Measurements from ENCODE around the gene LRP1B.

LRP1B gene

DNA sequence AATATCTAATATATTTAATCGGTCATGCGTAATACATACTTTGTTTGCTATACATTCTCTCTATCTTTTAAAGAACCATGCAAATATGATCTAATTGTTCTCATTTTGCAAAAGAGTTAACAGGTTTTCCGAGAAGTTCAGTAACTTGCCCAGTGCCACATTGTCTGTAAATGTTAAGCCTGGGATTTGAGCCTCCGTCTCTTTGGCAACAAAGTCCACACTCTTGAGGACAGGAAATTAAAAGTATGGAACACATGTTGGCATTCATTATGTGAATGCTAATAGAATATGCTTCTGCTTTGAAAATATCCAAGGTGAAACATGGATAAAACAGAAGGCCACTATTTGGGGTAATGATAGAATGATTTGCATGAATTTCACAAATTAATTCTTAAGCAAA, 85.2 kb downstream of the LRP1B start:
- H3K4me1 ChIP-seq (ENCODE audit: control insufficient read depth, low read length): no peaks in the 10 kb centered on the region
- H4K20me1 ChIP-seq (ENCODE audit: control insufficient read depth, insufficient read depth, low read depth, low read length): no peaks in the 10 kb centered on the region
- H3K4me2 ChIP-seq (ENCODE audit: low read length): no peak overlapping the region
- TF ChIP-seq EZH2phosphoT487 (IDR thresholded peaks at IDR 0.05; ENCODE audit: borderline replicate concordance, low read length): no peak
- TF ChIP-seq, protein P1, sequence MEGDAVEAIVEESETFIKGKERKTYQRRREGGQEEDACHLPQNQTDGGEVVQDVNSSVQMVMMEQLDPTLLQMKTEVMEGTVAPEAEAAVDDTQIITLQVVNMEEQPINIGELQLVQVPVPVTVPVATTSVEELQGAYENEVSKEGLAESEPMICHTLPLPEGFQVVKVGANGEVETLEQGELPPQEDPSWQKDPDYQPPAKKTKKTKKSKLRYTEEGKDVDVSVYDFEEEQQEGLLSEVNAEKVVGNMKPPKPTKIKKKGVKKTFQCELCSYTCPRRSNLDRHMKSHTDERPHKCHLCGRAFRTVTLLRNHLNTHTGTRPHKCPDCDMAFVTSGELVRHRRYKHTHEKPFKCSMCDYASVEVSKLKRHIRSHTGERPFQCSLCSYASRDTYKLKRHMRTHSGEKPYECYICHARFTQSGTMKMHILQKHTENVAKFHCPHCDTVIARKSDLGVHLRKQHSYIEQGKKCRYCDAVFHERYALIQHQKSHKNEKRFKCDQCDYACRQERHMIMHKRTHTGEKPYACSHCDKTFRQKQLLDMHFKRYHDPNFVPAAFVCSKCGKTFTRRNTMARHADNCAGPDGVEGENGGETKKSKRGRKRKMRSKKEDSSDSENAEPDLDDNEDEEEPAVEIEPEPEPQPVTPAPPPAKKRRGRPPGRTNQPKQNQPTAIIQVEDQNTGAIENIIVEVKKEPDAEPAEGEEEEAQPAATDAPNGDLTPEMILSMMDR (IDR thresholded peaks at IDR 0.05; ENCODE audit: low read depth, low read length, poor library complexity, severe bottlenecking): no peak
- no peaks in the 10 kb centered on the region for H3K9me2 ChIP-seq (replicated peaks; ENCODE audit: control insufficient read depth, low read length)
- no peaks in the 10 kb centered on the region for H3K9me3 ChIP-seq (ENCODE audit: control insufficient read depth, insufficient read depth, low read length)
- H3K79me2 ChIP-seq (ENCODE audit: control insufficient read depth, low read length): no peaks in the 10 kb centered on the region
- no peaks in the 10 kb centered on the region for H3K27me3 ChIP-seq (ENCODE audit: control insufficient read depth, low read length)
- H3K4me3 ChIP-seq (ENCODE audit: low read length): no peak overlapping the region
- H3F3A ChIP-seq (ENCODE audit: control insufficient read depth, insufficient read depth): no peaks in the 10 kb centered on the region
- no peak overlapping the region for H3K27ac ChIP-seq (ENCODE audit: low read depth, low read length)
- no peaks in the 10 kb centered on the region for H3K36me3 ChIP-seq (ENCODE audit: control insufficient read depth, low read length)

DNA sequence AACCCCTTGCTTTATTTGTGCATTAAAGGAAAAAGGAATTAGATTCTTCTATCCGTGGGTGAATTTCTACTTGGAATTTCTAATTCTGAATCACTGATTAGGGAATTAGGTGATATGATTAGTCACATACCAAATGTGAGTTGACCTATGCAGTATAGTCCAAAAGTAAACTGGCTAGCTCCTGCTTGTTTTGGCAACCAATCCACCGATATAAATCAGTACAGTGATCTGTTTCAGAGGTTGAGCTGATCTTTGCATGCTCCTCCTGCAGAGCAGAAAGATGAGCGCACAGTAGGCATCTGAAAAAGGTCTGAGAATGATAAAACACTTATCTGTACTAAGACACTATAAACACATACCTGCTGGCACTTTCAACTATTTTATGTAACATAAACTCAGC, 86.6 kb downstream of the LRP1B start:
- Histone ChIP-seq H3K27me3 (ENCODE audit: control insufficient read depth, low read length) (no peaks in the 10 kb centered on the region), H3K4me1 (ENCODE audit: control insufficient read depth, low read length) (no peaks in the 10 kb centered on the region), H3K9me2 (replicated peaks; ENCODE audit: control insufficient read depth, low read length) (no peaks in the 10 kb centered on the region), H3K4me3 (ENCODE audit: low read length) (no peak overlapping the region), H3K79me2 (ENCODE audit: control insufficient read depth, low read length) (no peaks in the 10 kb centered on the region), H3K36me3 (ENCODE audit: control insufficient read depth, low read length) (no peaks in the 10 kb centered on the region), H4K20me1 (ENCODE audit: control insufficient read depth, insufficient read depth, low read depth, low read length) (no peaks in the 10 kb centered on the region), H3F3A (ENCODE audit: control insufficient read depth, insufficient read depth) (no peaks in the 10 kb centered on the region), H3K4me2 (ENCODE audit: low read length) (no peak overlapping the region), H3K27ac (ENCODE audit: low read depth, low read length) (no peak overlapping the region), H3K9me3 (ENCODE audit: control insufficient read depth, insufficient read depth, low read length) (no peaks in the 10 kb centered on the region)
- no peak for TF ChIP-seq EZH2phosphoT487 (IDR thresholded peaks at IDR 0.05; ENCODE audit: borderline replicate concordance, low read length)

DNA sequence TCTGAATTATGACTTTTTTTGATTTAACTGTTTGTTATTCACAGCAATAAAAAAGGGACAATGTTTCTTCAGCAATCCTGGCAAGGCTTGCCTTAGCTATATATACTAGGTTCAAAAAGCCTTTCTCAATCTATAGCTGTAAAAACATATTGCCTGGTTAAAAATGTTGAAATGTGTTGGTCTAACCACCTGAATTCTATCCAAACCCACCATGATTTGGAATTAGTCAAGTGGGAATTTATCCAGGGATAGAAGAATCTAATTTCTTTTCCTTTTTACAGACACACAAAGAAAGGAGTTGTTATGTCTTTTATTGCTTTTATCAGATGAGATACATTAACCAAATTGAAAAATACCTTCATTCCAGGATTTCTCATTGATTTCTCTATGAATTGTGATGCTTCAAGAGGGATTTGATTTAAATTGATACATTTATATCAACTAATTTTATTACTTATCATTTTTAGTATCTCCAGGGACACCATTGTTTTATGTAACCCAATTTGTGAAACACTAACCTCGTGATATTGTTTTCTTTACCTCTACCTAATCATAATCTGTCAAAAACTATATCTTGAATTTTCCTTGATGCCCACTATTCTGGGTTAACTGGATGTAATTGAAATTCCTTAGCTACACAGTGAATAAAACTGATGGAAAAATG, 88.1 kb downstream of the LRP1B start:
- Histone ChIP-seq H3K27ac (ENCODE audit: low read depth, low read length) (no peak overlapping the region), H3K9me3 (ENCODE audit: control insufficient read depth, insufficient read depth, low read length) (no peaks in the 10 kb centered on the region), H4K20me1 (ENCODE audit: control insufficient read depth, insufficient read depth, low read depth, low read length) (no peaks in the 10 kb centered on the region), H3K4me1 (ENCODE audit: control insufficient read depth, low read length) (no peaks in the 10 kb centered on the region), H3K4me2 (ENCODE audit: low read length) (no peak overlapping the region), H3F3A (ENCODE audit: control insufficient read depth, insufficient read depth) (no peaks in the 10 kb centered on the region), H3K36me3 (ENCODE audit: control insufficient read depth, low read length) (no peaks in the 10 kb centered on the region), H3K9me2 (replicated peaks; ENCODE audit: control insufficient read depth, low read length) (no peaks in the 10 kb centered on the region), H3K4me3 (ENCODE audit: low read length) (no peak overlapping the region), H3K79me2 (ENCODE audit: control insufficient read depth, low read length) (no peaks in the 10 kb centered on the region), H3K27me3 (ENCODE audit: control insufficient read depth, low read length) (no peaks in the 10 kb centered on the region)
- TF ChIP-seq, protein P1 (IDR thresholded peaks at IDR 0.05; ENCODE audit: low read depth, low read length, poor library complexity, severe bottlenecking): no peak
- TF ChIP-seq EZH2phosphoT487 (IDR thresholded peaks at IDR 0.05; ENCODE audit: borderline replicate concordance, low read length): no peak

DNA sequence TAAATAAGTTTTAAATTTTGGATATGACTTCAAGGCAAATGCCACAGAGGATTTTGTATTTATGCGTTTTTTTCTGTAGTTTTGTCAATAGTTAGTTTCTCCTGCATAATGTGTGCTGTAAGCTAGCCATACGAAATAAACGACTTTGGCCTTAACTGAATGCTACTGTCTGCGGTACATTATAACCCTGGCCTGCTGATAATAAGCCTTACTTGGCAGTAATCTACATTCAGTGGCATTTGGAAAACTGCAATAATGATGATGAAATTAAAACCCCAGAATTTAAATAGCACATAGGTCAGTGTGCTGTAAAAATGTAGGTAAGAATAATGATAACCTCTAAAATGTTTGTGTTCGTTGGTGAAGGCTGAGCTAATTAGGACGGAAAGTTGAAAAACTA, 88.8 kb downstream of the LRP1B start:
- no peaks in the 10 kb centered on the region for H3F3A ChIP-seq (ENCODE audit: control insufficient read depth, insufficient read depth)
- H3K9me3 ChIP-seq (ENCODE audit: control insufficient read depth, insufficient read depth, low read length): no peaks in the 10 kb centered on the region
- H3K27me3 ChIP-seq (ENCODE audit: control insufficient read depth, low read length): no peaks in the 10 kb centered on the region

More for the DNA sequence above, 88.8 kb downstream of the LRP1B start:
- H3K4me2 ChIP-seq (ENCODE audit: low read length): no peak overlapping the region
- H3K4me1 ChIP-seq (ENCODE audit: control insufficient read depth, low read length): no peaks in the 10 kb centered on the region
- no peaks in the 10 kb centered on the region for H3K36me3 ChIP-seq (ENCODE audit: control insufficient read depth, low read length)
- TF ChIP-seq EZH2phosphoT487 (IDR thresholded peaks at IDR 0.05; ENCODE audit: borderline replicate concordance, low read length): no peak
- TF ChIP-seq, protein P1 (IDR thresholded peaks at IDR 0.05; ENCODE audit: low read depth, low read length, poor library complexity, severe bottlenecking): no peak
- H3K27ac ChIP-seq (ENCODE audit: low read depth, low read length): no peak overlapping the region
- no peak overlapping the region for H3K4me3 ChIP-seq (ENCODE audit: low read length)
- no peaks in the 10 kb centered on the region for H3K79me2 ChIP-seq (ENCODE audit: control insufficient read depth, low read length)
- no peaks in the 10 kb centered on the region for H3K9me2 ChIP-seq (replicated peaks; ENCODE audit: control insufficient read depth, low read length)
- no peaks in the 10 kb centered on the region for H4K20me1 ChIP-seq (ENCODE audit: control insufficient read depth, insufficient read depth, low read depth, low read length)
